OCI-LY7 (cell line): ENCODE results near the gene TRMT61A. TPM values are rescaled to one million over a fixed set of nuclear protein-coding genes. Genes with fewer than 3 reads are reported as not detected.

Experiments used
- BruUV-seq: library from RNA; stranded (reverse); fragments of 400-500 nt; replicated peaks from 2 replicates; lab custom pipeline; 2021; lab: Mats Ljungman, UMichigan
- CTCF ChIA-PET: fragments of 300-600 bp; sonication (Branson Sonifier 250); formaldehyde crosslinking; loops from one replicate; lab custom pipeline; 2022; ENCODE audit warnings: antibody characterized with exemption; ENCODE audit not compliant: unreplicated experiment; lab: Charles Lee
- POLR2A ChIA-PET: fragments of 300-600 bp; sonication (Branson Sonifier 250); formaldehyde crosslinking; loops from one replicate; lab custom pipeline; 2022; ENCODE audit warnings: antibody characterized with exemption; lab: Charles Lee
- DNase-seq: peaks from one replicate; pipeline ENCODE4 v3.0.0-alpha.2; 2015; ENCODE audit warnings: low spot score
- H2AFZ ChIP-seq: fragments of 200-600 bp; sonication (generic), shearing (Covaris generic); 2 replicates; pipeline ENCODE4 v1.6.1; 2014; ENCODE audit warnings: mild to moderate bottlenecking, antibody characterized with exemption, low read length, moderate library complexity
- H3K27ac ChIP-seq: fragments of 200-600 bp; sonication (generic); 2 replicates; pipeline ENCODE4 v1.5.1; 2014; ENCODE audit warnings: mixed run types, low read depth, mild to moderate bottlenecking, moderate library complexity, low read length, inconsistent platforms; ENCODE audit not compliant: poor library complexity, severe bottlenecking
- H3K36me3 ChIP-seq: fragments of 200-600 bp; sonication (generic); 2 replicates; pipeline ENCODE4 v1.6.1; 2014; ENCODE audit warnings: mild to moderate bottlenecking, antibody characterized with exemption, low read length, moderate library complexity, mixed read lengths; ENCODE audit not compliant: insufficient read depth
- H3K4me1 ChIP-seq: fragments of 200-600 bp; sonication (generic); 2 replicates; pipeline ENCODE4 v1.5.1; 2014; ENCODE audit warnings: mild to moderate bottlenecking, low read length; ENCODE audit not compliant: insufficient read depth, poor library complexity, severe bottlenecking
- H3K4me2 ChIP-seq: fragments of 200-600 bp; sonication (generic); 2 replicates; pipeline ENCODE4 v1.6.1; 2014; ENCODE audit warnings: mild to moderate bottlenecking, low read length
- H3K4me3 ChIP-seq: fragments of 200-600 bp; sonication (generic); 2 replicates; pipeline ENCODE4 v1.5.1; 2014; ENCODE audit warnings: mild to moderate bottlenecking, low read depth, low read length; ENCODE audit not compliant: poor library complexity, severe bottlenecking
- H3K79me2 ChIP-seq: fragments of 200-600 bp; sonication (generic); 2 replicates; pipeline ENCODE4 v1.6.1; 2016; ENCODE audit warnings: low read depth, mild to moderate bottlenecking, low read length, moderate library complexity, mixed read lengths; ENCODE audit not compliant: insufficient read depth
- H3K9me2 ChIP-seq: fragments of 200-600 bp; sonication (generic); 2 replicates; pipeline ENCODE4 v1.6.1; 2016; ENCODE audit warnings: mild to moderate bottlenecking, low read length, mixed read lengths; ENCODE audit not compliant: insufficient read depth
- H3K9me3 ChIP-seq: fragments of 200-600 bp; sonication (generic); 2 replicates; pipeline ENCODE4 v1.6.1; 2014; ENCODE audit warnings: mild to moderate bottlenecking, mixed run types, low read length, mixed read lengths
- H4K20me1 ChIP-seq: fragments of 200-600 bp; sonication (generic); 2 replicates; pipeline ENCODE4 v1.6.1; 2014; ENCODE audit warnings: mild to moderate bottlenecking, antibody characterized with exemption, low read length, moderate library complexity, mixed read lengths; ENCODE audit not compliant: insufficient read depth
- EZH2phosphoT487 ChIP-seq: fragments of 200-600 bp; sonication (generic); IDR thresholded peaks from 2 replicates; pipeline ENCODE4 v1.6.1; 2018; ENCODE audit warnings: low read depth, borderline replicate concordance, mild to moderate bottlenecking, mixed run types, antibody characterized with exemption, low read length, moderate library complexity, mixed read lengths
- intact Hi-C: fragments of 100-400 bp; cut with micrococcal nuclease; formaldehyde crosslinking; loops from one replicate; pipeline ENCODE4 v1.10.0; 2022; ENCODE audit not compliant: unreplicated experiment
- total RNA-seq, 2 experiments: library from RNA; depleted of rRNA in 1 of 2; stranded (reverse); fragments of >200 nt in 1 of 2; shearing (Covaris generic) in 1 of 2; gene quantifications; 2 replicates each; pipeline ENCODE4 v1.2.3, GENCODE V29; 2014 to 2022
- TF ChIP-seq, protein P1 (sequence below): fragments of 200-600 bp; sonication (generic); conservative IDR thresholded peaks from 2 replicates; pipeline ENCODE4 v1.5.1; 2014; ENCODE audit warnings: mild to moderate bottlenecking, antibody characterized with exemption, low read length, moderate library complexity, mixed read lengths

TRMT61A gene
- total RNA-seq, 2 experiments from 2014 or later: 13.1 to 17.1 TPM

DNA sequence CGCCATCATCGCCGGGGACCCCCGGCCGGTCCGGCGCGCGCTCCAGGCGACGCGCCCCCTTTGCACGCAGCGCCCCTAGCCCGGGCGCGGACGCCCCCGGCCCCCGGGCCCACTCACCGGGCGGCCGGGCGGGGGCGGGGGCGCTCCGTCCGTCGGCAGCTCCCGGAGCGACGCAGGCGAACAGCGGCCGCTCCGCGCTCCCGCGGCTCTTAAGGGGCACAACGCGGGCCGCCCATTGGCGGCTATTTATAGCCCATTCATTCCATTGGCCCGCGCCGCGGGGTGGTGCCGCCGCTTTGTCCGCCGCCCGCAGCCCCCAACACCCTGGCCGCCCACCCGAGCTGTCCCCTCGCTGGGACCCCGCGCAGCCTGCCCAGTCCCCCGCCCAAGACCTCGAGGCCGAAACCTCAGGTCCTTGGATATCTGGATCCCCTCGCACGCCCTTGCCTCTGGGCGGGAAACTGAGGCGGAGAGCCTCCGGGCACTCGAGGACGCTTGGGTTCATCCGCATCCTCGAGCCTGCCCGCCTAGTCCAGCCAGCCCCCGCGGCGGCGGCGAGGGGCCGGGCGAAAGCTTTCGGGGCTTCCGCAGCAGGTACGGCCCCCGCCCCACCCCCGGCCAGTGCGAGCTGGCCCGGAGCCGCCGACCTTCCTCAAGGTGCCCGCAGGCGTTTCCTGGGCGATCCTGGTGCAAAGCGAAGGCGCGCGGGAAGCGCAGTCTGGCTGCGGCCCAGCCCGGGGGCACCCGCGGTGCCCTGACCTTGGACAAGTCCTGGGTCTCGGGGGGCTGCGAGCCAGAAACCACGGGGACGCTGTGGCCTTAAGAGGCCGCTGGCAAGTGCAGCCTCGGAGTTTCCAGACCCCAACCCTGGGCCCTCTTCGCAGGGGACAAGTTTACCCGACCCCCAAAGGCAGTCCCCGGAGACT lies 6.1 kb upstream of the TRMT61A start, which contains the start of gene CKB:
CKB (minus strand) TSS at position 182 of the 926 bp plus-strand sequence. CDS start 337 bp downstream, outside the sequence.
- H3K4me3 ChIP-seq: peak within 1 kb of the TSS; percentile 52
- no peak for DNase-seq
- CTCF ChIA-PET: no interaction called here
- POLR2A ChIA-PET: no interaction called here
- peaks cover 26% of the 10 kb centered on the region for H3K4me1 ChIP-seq
- TF ChIP-seq EZH2phosphoT487: no peak
- TF ChIP-seq, protein P1, sequence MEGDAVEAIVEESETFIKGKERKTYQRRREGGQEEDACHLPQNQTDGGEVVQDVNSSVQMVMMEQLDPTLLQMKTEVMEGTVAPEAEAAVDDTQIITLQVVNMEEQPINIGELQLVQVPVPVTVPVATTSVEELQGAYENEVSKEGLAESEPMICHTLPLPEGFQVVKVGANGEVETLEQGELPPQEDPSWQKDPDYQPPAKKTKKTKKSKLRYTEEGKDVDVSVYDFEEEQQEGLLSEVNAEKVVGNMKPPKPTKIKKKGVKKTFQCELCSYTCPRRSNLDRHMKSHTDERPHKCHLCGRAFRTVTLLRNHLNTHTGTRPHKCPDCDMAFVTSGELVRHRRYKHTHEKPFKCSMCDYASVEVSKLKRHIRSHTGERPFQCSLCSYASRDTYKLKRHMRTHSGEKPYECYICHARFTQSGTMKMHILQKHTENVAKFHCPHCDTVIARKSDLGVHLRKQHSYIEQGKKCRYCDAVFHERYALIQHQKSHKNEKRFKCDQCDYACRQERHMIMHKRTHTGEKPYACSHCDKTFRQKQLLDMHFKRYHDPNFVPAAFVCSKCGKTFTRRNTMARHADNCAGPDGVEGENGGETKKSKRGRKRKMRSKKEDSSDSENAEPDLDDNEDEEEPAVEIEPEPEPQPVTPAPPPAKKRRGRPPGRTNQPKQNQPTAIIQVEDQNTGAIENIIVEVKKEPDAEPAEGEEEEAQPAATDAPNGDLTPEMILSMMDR: no peak
- H3K9me2 ChIP-seq: no peaks in the 10 kb centered on the region
- no peaks in the 10 kb centered on the region for H3K36me3 ChIP-seq
- no peaks in the 10 kb centered on the region for H3K9me3 ChIP-seq
- intact Hi-C loops: no loop called here
- no peak within 1 kb of the TSS for H2AFZ ChIP-seq
- no TSS peak for BruUV-seq
- peak within 1 kb of the TSS; percentile 62 for H3K4me2 ChIP-seq
- H3K27ac ChIP-seq: no peak within 1 kb of the TSS
- no peaks in the 10 kb centered on the region; the same call in 1 of the 2 replicates for H4K20me1 ChIP-seq
- H3K79me2 ChIP-seq: no peaks in the 10 kb centered on the region

DNA sequence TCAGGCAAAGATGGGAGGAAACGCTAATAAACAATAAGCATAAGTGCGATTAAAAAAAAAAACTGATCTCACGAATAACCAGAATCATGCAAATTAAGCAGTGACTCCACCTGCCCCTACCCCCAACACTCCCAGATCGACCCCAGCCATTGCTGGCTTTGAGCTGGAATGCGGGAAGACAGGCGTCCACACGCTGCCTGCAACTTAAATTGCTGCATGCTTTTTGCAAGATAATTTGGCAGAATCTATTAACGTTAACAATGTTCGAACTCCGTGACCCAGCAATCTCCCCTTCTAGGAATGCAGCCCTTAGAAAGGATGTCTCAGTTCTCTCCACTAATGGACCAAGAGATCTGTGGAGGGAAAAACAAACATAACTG lies 5.4 kb upstream of the TRMT61A start:
- ChIA-PET CTCF (no interaction called here), POLR2A (no interaction called here)
- H2AFZ ChIP-seq: no peak overlapping the region
- no peak overlapping the region for H3K4me3 ChIP-seq
- H3K4me1 ChIP-seq: peaks cover 33% of the 10 kb centered on the region
- H3K4me2 ChIP-seq: no peak overlapping the region
- no peaks in the 10 kb centered on the region; the same call in 1 of the 2 replicates for H4K20me1 ChIP-seq
- peaks cover 2% of the 10 kb centered on the region; the same call in 1 of the 2 replicates for H3K79me2 ChIP-seq
- H3K27ac ChIP-seq: no peak overlapping the region
- no peaks in the 10 kb centered on the region for H3K9me2 ChIP-seq
- H3K9me3 ChIP-seq: no peaks in the 10 kb centered on the region
- intact Hi-C loops: no loop called here
- DNase-seq: no peak
- no peaks in the 10 kb centered on the region for H3K36me3 ChIP-seq
- TF ChIP-seq EZH2phosphoT487: no peak
- TF ChIP-seq, protein P1: no peak
- BruUV-seq: no TSS peak
